Adrenal gland (tissue), 12 donors: ENCODE measurements around the gene HOMEZ. TPM values are rescaled to one million over a fixed set of nuclear protein-coding genes. Genes with fewer than 3 reads are reported as not detected.
A peak's percentile ranks its signal among the peaks of the same experiment; 100 is the strongest.

ENCODE experiments used
- DNase-seq, 7 donors: peaks; one replicate each; pipeline ENCODE4 v3.0.0-alpha.2; 2019 to 2020
- H3K27ac ChIP-seq, 5 donors: fragments of 200-600 bp; sonication (generic) in 4 of 5; 1 replicate in 3 of 5; 2 replicates in 2 of 5; pipeline versions ENCODE4 v1.5.1 to v1.8.0; 2016 to 2020; ENCODE audit warnings: mild to moderate bottlenecking in 1 of 5
- H3K27me3 ChIP-seq: fragments of 200-600 bp; 2 replicates; pipeline ENCODE4 v1.8.0; 2021
- H3K36me3 ChIP-seq, 2 donors: fragments of 200-600 bp; replicated peaks in 1 of 2; 1 replicate in 1 of 2; 2 replicates in 1 of 2; pipeline versions ENCODE4 v1.5.1 to v1.8.0; 2018 to 2022
- H3K4me1 ChIP-seq, 2 donors: fragments of 200-600 bp; replicated peaks in 1 of 2; 1 replicate in 1 of 2; 2 replicates in 1 of 2; pipeline versions ENCODE4 v1.5.1 to v1.8.0; 2018 to 2021
- H3K4me3 ChIP-seq, 4 donors: fragments of 200-600 bp; sonication (generic) in 3 of 4; one replicate each; pipeline ENCODE4 v1.5.1; 2016 to 2018
- H3K9me3 ChIP-seq, 3 donors: fragments of 200-600 bp; sonication (generic) in 1 of 3; replicated peaks in 1 of 3; 1 replicate in 2 of 3; 2 replicates in 1 of 3; pipeline versions ENCODE4 v1.5.1 to v1.8.0; 2016 to 2021
- POLR2A ChIP-seq, 2 donors: fragments of 450-650 bp; IDR thresholded peaks; one replicate each; pipeline ENCODE4 v1.6.1; 2017; ENCODE audit warnings: antibody characterized with exemption in 2 of 2, mild to moderate bottlenecking in 2 of 2, moderate library complexity in 1 of 2
- WGBS, 4 donors: extraction: QIAGEN DNeasy Blood & Tissue Kit in 2 of 4; methylation state at CpG; one replicate each; pipeline versions ENCODE4 v1.1.5 to v1.1.7; 2013 to 2017; 5-methylcytosine and 5-hydroxymethylcytosine counted together
- intact Hi-C, 2 donors: fragments of 100-400 bp; cut with DNase I; formaldehyde crosslinking; loops; one replicate each; pipeline versions ENCODE4 v1.14.1 to v1.15.0; 2022 to 2023
- polyA plus RNA-seq, 3 donors: library from polyadenylated mRNA; stranded (reverse); fragments of 200-250 nt in 2 of 3; fragments of 350-450 nt in 1 of 3; fragmentation: Illumina TruSeq in 1 of 3; extraction: RNeasy Lipid Tissue Mini Kit (QIAGEN cat#74804) in 1 of 3; gene quantifications; one replicate each; pipeline ENCODE4 v1.2.3, GENCODE V29; 2013 to 2014
- total RNA-seq, 9 donors: library from RNA; depleted of rRNA in 4 of 9; stranded (reverse); fragments of >200 nt in 4 of 9; fragments of 120-200 nt in 1 of 9; fragmentation: NEBNext Ultra II Directional in 1 of 9; extraction: Animal tissue kit (Norgen Biotek cat#: 25700) in 1 of 9; gene quantifications; one replicate each; pipeline versions ENCODE4 v1.1.0 to v1.2.4, GENCODE V29; 2013 to 2023
- TF ChIP-seq, protein P1 (sequence below), 6 experiments: fragments of 450-650 bp in 4 of 6; fragments of 200-600 bp in 2 of 6; sonication (generic) in 1 of 6; IDR thresholded peaks; 1 replicate in 5 of 6; 2 replicates in 1 of 6; pipeline versions ENCODE4 v1.5.1 to v1.8.0; 2016 to 2021; ENCODE audit warnings: antibody characterized with exemption in 6 of 6, mild to moderate bottlenecking in 2 of 6, moderate library complexity in 1 of 6
- donor health status: healthy with polysubstance abuse.
- donor health status: Bipolar disorder and iron deficiency.
- donor health status: DM: yes; HTN: yes; CAD: no.
- donor health status: DM: no; HTN: no; CAD: no.
- donor health status: DM: no; HTN: no; CAD: no.
- donor health status: DM: yes; HTN: yes; CAD: no.

HOMEZ gene
- total and polyA plus RNA-seq, 12 donors = 4.5 to 15.0 (median 9.0) TPM

DNA sequence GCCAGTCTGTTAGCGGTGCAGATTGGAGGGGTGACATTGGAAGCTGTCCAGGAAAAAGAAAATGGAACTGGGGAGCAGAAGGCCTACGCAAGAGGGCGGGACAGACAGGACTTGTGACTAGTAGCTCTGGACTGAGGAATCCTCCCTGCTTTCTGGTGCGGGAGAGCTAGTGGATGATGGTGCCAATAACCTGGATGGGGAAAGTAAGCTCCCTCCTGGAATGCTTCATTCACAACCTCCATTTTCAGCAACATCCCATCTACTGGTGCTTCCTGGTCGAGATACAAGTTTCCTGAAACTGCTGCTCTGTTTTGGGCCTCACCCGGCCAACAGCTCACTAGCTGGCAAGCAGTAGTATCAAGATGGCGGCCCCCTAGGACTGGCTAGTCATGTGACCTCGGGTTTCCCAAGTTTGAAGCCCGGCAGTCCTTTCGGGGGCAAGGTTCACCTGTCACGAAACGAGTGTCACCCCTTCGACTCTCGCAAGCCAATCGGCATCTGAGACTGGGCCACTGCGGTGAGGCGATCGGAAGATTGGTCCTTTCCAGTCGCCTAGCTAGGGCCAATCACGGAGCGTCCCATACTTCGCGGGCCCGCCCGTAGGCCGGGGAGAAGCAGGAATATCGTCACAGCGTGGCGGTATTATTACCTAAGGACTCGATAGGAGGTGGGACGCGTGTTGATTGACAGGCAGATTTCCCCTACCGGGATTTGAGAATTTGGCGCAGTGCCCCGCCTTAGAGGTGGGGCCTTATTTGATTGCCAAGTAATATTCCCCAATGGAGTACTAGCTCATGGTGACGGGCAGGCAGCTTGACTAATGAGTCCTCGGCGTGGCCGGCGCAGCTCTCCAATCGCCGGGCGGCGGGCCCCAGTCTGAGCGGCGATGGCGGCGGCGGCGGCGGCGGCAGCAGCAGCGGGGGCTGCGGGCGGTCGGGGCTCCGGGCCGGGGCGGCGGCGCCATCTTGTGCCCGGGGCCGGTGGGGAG is 34.9 kb upstream of the HOMEZ start, which contains the start of gene PABPN1:
PABPN1 (plus strand) TSS at position 874 of the 988 bp plus-strand sequence; CDS start at position 887, 13 bp downstream.
- WGBS, 4 donors = 3 to 70% (median 9%) methylated on average over 4 to 63 of the region's 63 CpGs
- no peaks in the 10 kb centered on the region for H3K9me3 ChIP-seq
- intact Hi-C loops = loop anchor here in 1 of 2 donors (10.0 kb wide), 2 partner anchors 56 to 244 kb away; partner anchors contain the start of gene AP1G2

GRCh38 chr14:23319746-23320583 is 34.0 kb upstream of the HOMEZ start:
- DNase-seq = peak in 1 of 7 donors; percentile 74
- TF ChIP-seq POLR2A (IDR thresholded peaks at IDR 0.05) = no peak
- TF ChIP-seq, protein P1, sequence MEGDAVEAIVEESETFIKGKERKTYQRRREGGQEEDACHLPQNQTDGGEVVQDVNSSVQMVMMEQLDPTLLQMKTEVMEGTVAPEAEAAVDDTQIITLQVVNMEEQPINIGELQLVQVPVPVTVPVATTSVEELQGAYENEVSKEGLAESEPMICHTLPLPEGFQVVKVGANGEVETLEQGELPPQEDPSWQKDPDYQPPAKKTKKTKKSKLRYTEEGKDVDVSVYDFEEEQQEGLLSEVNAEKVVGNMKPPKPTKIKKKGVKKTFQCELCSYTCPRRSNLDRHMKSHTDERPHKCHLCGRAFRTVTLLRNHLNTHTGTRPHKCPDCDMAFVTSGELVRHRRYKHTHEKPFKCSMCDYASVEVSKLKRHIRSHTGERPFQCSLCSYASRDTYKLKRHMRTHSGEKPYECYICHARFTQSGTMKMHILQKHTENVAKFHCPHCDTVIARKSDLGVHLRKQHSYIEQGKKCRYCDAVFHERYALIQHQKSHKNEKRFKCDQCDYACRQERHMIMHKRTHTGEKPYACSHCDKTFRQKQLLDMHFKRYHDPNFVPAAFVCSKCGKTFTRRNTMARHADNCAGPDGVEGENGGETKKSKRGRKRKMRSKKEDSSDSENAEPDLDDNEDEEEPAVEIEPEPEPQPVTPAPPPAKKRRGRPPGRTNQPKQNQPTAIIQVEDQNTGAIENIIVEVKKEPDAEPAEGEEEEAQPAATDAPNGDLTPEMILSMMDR (IDR thresholded peaks at IDR 0.05) = no peak
- peak overlapping the region; percentile 76 to 95 (median 90) for H3K27ac ChIP-seq
- peak overlapping the region in 2 of 4 donors; percentile 15 to 33 for H3K4me3 ChIP-seq
- peaks cover 0 to 21% of the 10 kb centered on the region in 2 donors for H3K36me3 ChIP-seq
- no peaks in the 10 kb centered on the region for H3K27me3 ChIP-seq
- 77 to 91% (median 87%) methylated on average over 17 of the region's 17 CpGs for WGBS, 4 donors
- intact Hi-C loops = loop anchor here in 1 of 2 donors (10.0 kb wide), 2 partner anchors 55 to 245 kb away; partner anchors contain the start of gene AP1G2
- H3K4me1 ChIP-seq = peaks cover 19 to 30% of the 10 kb centered on the region in 2 donors
- H3K9me3 ChIP-seq = no peaks in the 10 kb centered on the region

More for the DNA sequence above, 34.9 kb upstream of the HOMEZ start, which contains the start of gene PABPN1:
- TF ChIP-seq, protein P1 (IDR thresholded peaks at IDR 0.05) = no peak
- peak; percentile 63 to 87 for TF ChIP-seq POLR2A (IDR thresholded peaks at IDR 0.05)
- Histone ChIP-seq H3K4me1 (peaks cover 19 to 30% of the 10 kb centered on the region in 2 donors), H3K27ac (peak within 1 kb of the TSS; percentile 76 to 99 (median 90)), H3K27me3 (no peaks in the 10 kb centered on the region), H3K36me3 (peaks cover 0 to 27% of the 10 kb centered on the region in 2 donors), H3K4me3 (peak within 1 kb of the TSS in 3 of 4 donors; percentile 19 to 86 (median 72))
- DNase-seq = peak; percentile 99 to 100 (median 100)

DNA sequence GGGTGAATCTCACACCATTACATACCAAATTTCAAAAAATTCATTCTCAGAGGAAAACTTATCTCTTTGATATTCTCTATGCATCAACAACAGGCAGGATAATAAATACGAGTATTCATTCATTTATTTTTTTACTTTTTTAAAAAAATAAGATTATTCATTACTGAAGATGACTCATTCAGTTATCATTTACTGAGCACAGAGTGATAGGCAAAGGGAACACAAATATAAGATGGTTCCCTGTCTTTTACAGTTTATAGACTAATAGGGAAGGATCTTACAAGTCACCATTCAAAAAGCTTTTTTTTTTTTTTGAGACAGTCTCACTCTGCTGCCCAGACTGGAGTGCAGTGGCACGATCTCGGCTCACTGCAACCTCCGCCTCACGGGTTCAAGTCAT is 30.4 kb upstream of the HOMEZ start:
- 82 to 89% (median 83%) methylated on average over 5 of the region's 5 CpGs for WGBS, 4 donors
- Histone ChIP-seq H3K27me3 (no peaks in the 10 kb centered on the region), H3K27ac (no peak overlapping the region), H3K4me1 (peaks cover 8 to 9% of the 10 kb centered on the region in 2 donors), H3K36me3 (peaks cover 0 to 6% of the 10 kb centered on the region in 2 donors), H3K4me3 (no peak overlapping the region), H3K9me3 (no peaks in the 10 kb centered on the region)
- intact Hi-C loops = no loop called here
- no peak for DNase-seq
- TF ChIP-seq, protein P1 (IDR thresholded peaks at IDR 0.05) = no peak
- TF ChIP-seq POLR2A (IDR thresholded peaks at IDR 0.05) = no peak
